ENCODE results near the gene RASSF10.

RASSF10 gene

GRCh38 chr11:12990162-12990480 is 19.0 kb upstream of the RASSF10 start:
- DNase-seq, result no peak
- in situ Hi-C loops (cut with HindIII; ENCODE audit: low pct_ligation_motif_present, low pct_unique_long_range_greater_than_20kb, low sequenced_read_pairs), result no loop called here

GRCh38 chr11:12991426-12991825 is 17.7 kb upstream of the RASSF10 start:
- in situ Hi-C loops (cut with HindIII; ENCODE audit: low pct_ligation_motif_present, low pct_unique_long_range_greater_than_20kb, low sequenced_read_pairs), result no loop called here
- no peak for DNase-seq

GRCh38 chr11:12993626-12994025 is 15.5 kb upstream of the RASSF10 start:
- in situ Hi-C loops (cut with HindIII; ENCODE audit: low pct_ligation_motif_present, low pct_unique_long_range_greater_than_20kb, low sequenced_read_pairs), result no loop called here

DNA sequence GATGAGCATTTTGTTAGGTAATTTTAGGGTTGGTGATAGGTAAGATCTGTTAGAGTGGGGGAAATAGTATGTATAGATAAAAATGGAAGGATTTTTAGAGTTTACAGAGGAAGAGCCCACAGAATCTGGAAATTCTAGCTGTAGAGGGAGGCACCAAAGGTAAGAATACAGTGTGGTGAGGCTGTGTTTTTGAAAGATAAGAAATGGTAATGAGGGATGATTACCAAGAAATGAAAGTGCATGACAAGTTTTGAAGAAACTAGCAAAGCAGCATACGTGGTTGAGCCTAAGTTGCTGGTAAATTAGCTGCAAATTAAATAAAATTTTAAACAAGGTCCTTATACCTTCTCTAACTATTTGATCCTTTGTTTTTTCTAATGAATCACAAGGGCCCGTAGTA is 14.6 kb upstream of the RASSF10 start:
- no peak for DNase-seq
- in situ Hi-C loops (cut with HindIII; ENCODE audit: low pct_ligation_motif_present, low pct_unique_long_range_greater_than_20kb, low sequenced_read_pairs), result no loop called here

More at GRCh38 chr11:12993626-12994025, 15.5 kb upstream of the RASSF10 start:
- no peak for DNase-seq

DNA sequence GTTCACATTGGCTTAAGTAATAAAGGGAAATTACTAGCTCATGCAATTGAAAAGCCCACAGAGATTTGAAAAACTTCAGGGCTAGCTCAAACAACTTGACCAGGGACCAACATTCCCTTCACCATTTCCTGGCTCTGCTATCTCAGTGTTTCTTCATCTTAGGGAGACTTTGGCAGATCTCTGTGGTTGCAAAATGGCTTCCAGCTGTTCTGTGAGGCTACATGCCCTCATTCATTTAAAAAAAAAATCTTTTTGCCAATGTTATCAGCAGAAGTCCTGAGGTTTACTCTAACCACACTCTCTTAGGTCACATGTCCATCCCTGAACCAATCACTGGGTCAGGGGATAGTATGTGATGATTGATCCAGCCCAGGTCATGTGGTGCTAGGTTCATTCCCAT is 13.9 kb upstream of the RASSF10 start:
- in situ Hi-C loops (cut with HindIII; ENCODE audit: low pct_ligation_motif_present, low pct_unique_long_range_greater_than_20kb, low sequenced_read_pairs), result no loop called here
- no peak for DNase-seq

- DNase-seq, result no peak
- in situ Hi-C loops (cut with HindIII; ENCODE audit: low pct_ligation_motif_present, low pct_unique_long_range_greater_than_20kb, low sequenced_read_pairs), result no loop called here
Observed at GRCh38 chr11:12995823-12996222, 13.3 kb upstream of the RASSF10 start.

DNA sequence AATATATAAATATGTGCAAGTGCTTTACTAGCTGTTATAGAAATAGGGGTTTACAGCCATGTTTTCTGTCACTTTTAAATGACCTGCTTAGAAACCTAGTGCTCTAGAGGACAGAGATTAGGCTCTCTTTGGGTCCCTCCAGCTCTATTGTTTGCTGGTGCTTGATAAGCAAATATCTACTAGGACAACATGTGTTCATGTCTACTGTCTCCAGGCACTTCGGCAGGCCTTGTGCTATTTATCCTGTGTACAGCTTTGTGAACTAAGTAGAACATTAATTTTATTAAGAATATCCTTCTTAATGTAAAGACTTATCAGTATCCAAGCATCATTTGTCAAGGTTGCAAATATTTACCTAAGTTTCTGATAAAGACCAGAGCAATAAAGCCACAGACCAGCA is 11.9 kb upstream of the RASSF10 start:
- DNase-seq, result no peak
- in situ Hi-C loops (cut with HindIII; ENCODE audit: low pct_ligation_motif_present, low pct_unique_long_range_greater_than_20kb, low sequenced_read_pairs), result no loop called here

- DNase-seq, result no peak
- in situ Hi-C loops (cut with HindIII; ENCODE audit: low pct_ligation_motif_present, low pct_unique_long_range_greater_than_20kb, low sequenced_read_pairs), result no loop called here
Observed at GRCh38 chr11:12998336-12998735, 10.8 kb upstream of the RASSF10 start.

GRCh38 chr11:12999597-12999996 is 9.5 kb upstream of the RASSF10 start:
- in situ Hi-C loops (cut with HindIII; ENCODE audit: low pct_ligation_motif_present, low pct_unique_long_range_greater_than_20kb, low sequenced_read_pairs), result no loop called here
- no peak for DNase-seq

DNA sequence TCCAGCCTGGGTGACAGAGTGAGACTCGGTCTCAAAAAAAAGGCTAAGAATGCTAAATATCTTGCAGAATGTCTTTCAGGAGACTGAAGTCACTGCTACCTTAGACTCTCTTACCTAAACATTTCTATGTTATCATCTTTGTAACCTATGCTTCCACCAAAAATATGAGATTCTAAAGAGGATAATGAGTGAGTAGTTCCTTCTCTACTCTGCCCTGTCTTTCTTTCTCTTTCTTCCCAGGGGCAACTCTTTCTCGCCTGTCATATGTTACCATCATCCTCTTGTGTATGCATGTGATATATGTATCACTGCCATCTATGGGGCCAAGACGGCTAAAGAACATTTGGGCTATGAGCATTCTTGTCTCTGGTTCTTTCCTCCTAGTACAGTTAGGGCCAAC is 9.0 kb upstream of the RASSF10 start:
- no peak for DNase-seq
- in situ Hi-C loops (cut with HindIII; ENCODE audit: low pct_ligation_motif_present, low pct_unique_long_range_greater_than_20kb, low sequenced_read_pairs), result no loop called here

DNA sequence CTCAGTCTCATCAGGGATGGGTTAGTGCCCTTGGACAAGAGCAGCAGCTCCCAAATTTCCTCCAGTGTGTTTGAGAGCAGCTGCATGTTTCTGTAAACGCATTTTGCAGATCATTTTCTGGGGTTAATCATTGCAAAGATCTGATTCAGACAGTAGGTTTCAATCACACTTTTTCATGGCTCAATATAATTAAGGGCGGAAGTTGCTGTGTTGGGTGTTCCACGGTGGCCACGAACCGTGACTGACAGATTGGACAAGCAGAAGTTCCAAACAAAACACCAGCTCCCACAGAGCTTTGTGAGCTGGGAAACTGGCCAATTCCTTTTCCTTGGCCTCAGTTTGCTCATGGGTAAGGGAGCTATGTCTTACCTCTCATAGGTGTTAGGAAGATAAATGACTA is 8.4 kb upstream of the RASSF10 start:
- no peak for DNase-seq
- in situ Hi-C loops (cut with HindIII; ENCODE audit: low pct_ligation_motif_present, low pct_unique_long_range_greater_than_20kb, low sequenced_read_pairs), result no loop called here

DNA sequence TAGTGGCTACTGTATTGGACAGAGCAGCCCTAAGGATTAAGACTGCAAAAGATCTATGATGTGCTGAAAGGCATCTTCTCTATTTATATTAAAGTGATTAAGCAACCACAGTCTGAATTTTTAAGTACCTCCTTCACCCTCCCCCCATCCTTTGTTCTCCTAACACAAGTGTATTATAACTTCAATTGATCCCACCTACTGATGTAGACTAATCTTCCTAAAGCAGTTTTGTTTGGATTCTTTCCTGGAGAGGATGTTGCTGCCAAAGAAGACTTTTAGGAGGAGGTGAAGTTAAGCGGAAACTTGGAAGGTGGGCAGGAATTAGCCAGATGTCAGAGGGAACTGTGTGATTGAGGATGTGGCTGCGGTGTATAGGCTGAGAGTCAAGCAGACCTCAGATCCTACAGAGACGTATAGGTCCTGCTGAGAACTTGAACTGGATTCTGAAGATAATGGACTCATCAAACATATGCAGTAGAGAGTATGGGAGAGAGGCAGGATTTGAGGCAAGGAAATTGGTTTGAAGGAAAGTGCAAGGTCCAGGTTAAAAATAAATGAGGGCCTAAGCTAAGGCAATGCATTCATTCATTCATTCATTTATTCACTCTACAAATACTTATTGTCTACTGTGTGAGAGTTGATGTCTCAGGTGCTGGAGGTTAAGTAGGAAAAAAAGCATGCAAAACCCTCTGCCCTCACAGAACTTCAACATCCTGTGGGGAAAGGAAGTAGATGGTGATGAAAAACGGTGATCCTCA is 5.2 kb upstream of the RASSF10 start:
- no peak for DNase-seq
- in situ Hi-C loops (cut with HindIII; ENCODE audit: low pct_ligation_motif_present, low pct_unique_long_range_greater_than_20kb, low sequenced_read_pairs), result no loop called here

- no peak for DNase-seq
- in situ Hi-C loops (cut with HindIII; ENCODE audit: low pct_ligation_motif_present, low pct_unique_long_range_greater_than_20kb, low sequenced_read_pairs), result no loop called here
Observed at GRCh38 chr11:13007182-13008060, 1.7 kb upstream of the RASSF10 start.

- in situ Hi-C loops (cut with HindIII; ENCODE audit: low pct_ligation_motif_present, low pct_unique_long_range_greater_than_20kb, low sequenced_read_pairs), result no loop called here
- DNase-seq, result no peak
Observed at GRCh38 chr11:13008061-13008435, 1.1 kb upstream of the RASSF10 start.

DNA sequence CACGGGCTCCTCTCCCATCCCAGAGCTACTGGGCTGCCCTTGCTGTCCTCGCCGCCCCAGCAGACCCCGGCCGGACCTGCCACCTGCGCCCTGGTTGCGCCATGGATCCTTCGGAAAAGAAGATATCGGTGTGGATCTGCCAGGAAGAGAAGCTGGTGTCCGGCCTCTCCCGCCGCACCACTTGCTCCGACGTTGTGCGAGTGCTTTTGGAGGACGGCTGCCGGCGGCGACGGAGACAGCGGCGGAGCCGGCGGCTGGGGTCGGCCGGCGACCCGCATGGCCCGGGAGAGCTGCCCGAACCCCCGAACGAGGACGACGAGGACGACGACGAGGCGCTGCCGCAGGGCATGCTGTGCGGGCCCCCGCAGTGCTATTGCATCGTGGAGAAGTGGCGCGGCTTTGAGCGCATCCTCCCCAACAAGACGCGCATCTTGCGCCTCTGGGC is 382 bp downstream of the RASSF10 start:
- in situ Hi-C loops (cut with HindIII; ENCODE audit: low pct_ligation_motif_present, low pct_unique_long_range_greater_than_20kb, low sequenced_read_pairs), result no loop called here
- DNase-seq, result peak; percentile 24

- no peak for DNase-seq
- in situ Hi-C loops (cut with HindIII; ENCODE audit: low pct_ligation_motif_present, low pct_unique_long_range_greater_than_20kb, low sequenced_read_pairs), result no loop called here
Observed at GRCh38 chr11:13009921-13010748, 1.0 kb downstream of the RASSF10 start.

GRCh38 chr11:13010749-13011465 is 1.8 kb downstream of the RASSF10 start:
- DNase-seq, result no peak
- in situ Hi-C loops (cut with HindIII; ENCODE audit: low pct_ligation_motif_present, low pct_unique_long_range_greater_than_20kb, low sequenced_read_pairs), result no loop called here

DNA sequence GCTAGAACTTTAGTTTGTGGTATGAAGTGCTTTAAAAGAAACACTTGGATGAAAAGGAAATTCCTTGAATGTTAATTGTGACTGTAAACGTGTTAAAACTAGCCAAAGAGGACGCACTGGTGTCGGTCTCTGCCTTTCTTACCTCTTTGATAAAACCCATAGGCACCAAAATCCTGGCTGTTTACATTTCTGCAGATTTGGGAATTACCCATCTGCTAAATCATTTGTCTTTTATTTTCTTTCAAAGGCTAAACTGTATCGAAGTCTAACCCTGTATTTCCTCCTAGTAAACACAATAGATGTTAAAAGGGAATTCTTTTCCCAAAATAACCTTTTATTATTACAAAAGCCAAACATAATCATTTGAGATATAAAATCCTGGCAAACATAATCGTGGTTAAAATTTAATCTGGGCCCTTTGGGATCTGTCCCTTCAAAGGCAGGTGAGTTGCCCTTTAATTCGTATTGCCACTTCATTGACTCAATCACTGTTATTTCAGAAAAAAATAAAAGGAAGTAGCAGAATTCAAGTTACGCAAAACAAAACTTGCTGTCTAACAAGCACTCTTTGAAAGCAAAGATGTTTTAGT is 2.4 kb downstream of the RASSF10 start:
- in situ Hi-C loops (cut with HindIII; ENCODE audit: low pct_ligation_motif_present, low pct_unique_long_range_greater_than_20kb, low sequenced_read_pairs), result no loop called here
- no peak for DNase-seq
